Measurements from ENCODE around the gene GLI3. TPM values are rescaled to one million over a fixed set of nuclear protein-coding genes. Genes with fewer than 3 reads are reported as not detected.

GLI3 gene
- total and polyA plus RNA-seq, 9 donors: 7.6 to 25.2 (median 15.6) TPM

DNA sequence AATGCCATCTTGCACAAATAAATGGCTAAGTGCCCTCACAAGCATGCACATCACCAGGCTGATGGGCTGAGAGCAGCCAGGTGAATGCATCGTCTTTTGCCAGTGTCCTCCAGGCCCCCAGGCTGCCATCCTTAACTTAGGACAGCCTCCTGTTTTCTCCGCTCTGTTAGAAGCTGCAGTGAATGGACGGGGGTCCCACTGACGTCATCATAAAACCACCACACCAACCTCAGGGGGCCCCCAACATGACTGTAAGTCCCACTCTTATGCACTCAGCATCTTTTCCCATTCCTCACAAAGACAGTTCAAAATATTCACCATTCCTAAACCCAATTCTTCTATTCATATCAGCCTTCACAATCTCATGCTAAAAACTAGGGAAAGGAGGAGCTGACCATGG lies 34.4 kb downstream of the GLI3 start:
- no peaks in the 10 kb centered on the region for H3K27me3 ChIP-seq (ENCODE audit: control insufficient read depth, insufficient read depth, low read length)
- DNase-seq: no peak
- peaks cover 8% of the 10 kb centered on the region for H3K9me3 ChIP-seq (replicated peaks; ENCODE audit: control insufficient read depth, low read depth, low read length)
- 88% methylated on average over 3 of the region's 4 CpGs for WGBS (ENCODE audit: insufficient coverage)
- H3K4me3 ChIP-seq (ENCODE audit: low read length): no peak overlapping the region
- H3K27ac ChIP-seq (ENCODE audit: low read length): no peak overlapping the region
- no peaks in the 10 kb centered on the region for H3K4me1 ChIP-seq (ENCODE audit: control insufficient read depth, insufficient read depth, low read length)
- H3K36me3 ChIP-seq (ENCODE audit: control insufficient read depth, insufficient read depth, low read length): peaks cover 9% of the 10 kb centered on the region

GRCh38 chr7:42198974-42199668 lies 37.9 kb downstream of the GLI3 start:
- peaks cover 4% of the 10 kb centered on the region for H3K4me1 ChIP-seq (ENCODE audit: control insufficient read depth, insufficient read depth, low read length)
- no peak for DNase-seq

GRCh38 chr7:42198296-42198695 lies 38.7 kb downstream of the GLI3 start:
- H3K36me3 ChIP-seq (ENCODE audit: control insufficient read depth, insufficient read depth, low read length): peaks cover 9% of the 10 kb centered on the region
- no peak overlapping the region for H3K4me3 ChIP-seq (ENCODE audit: low read length)
- H3K9me3 ChIP-seq (replicated peaks; ENCODE audit: control insufficient read depth, low read depth, low read length): no peaks in the 10 kb centered on the region
- no peak for DNase-seq
- 93% methylated on average over 4 of the region's 6 CpGs for WGBS (ENCODE audit: insufficient coverage)
- H3K27ac ChIP-seq (ENCODE audit: low read length): no peak overlapping the region
- peaks cover 6% of the 10 kb centered on the region for H3K4me1 ChIP-seq (ENCODE audit: control insufficient read depth, insufficient read depth, low read length)
- no peaks in the 10 kb centered on the region for H3K27me3 ChIP-seq (ENCODE audit: control insufficient read depth, insufficient read depth, low read length)

More at GRCh38 chr7:42198974-42199668, 37.9 kb downstream of the GLI3 start:
- Histone ChIP-seq H3K36me3 (ENCODE audit: control insufficient read depth, insufficient read depth, low read length) (peaks cover 9% of the 10 kb centered on the region), H3K27ac (ENCODE audit: low read length) (no peak overlapping the region), H3K4me3 (ENCODE audit: low read length) (no peak overlapping the region), H3K9me3 (replicated peaks; ENCODE audit: control insufficient read depth, low read depth, low read length) (peaks cover 2% of the 10 kb centered on the region), H3K27me3 (ENCODE audit: control insufficient read depth, insufficient read depth, low read length) (no peaks in the 10 kb centered on the region)
- WGBS (ENCODE audit: insufficient coverage): 100% methylated on average over 1 of the region's 8 CpGs

DNA sequence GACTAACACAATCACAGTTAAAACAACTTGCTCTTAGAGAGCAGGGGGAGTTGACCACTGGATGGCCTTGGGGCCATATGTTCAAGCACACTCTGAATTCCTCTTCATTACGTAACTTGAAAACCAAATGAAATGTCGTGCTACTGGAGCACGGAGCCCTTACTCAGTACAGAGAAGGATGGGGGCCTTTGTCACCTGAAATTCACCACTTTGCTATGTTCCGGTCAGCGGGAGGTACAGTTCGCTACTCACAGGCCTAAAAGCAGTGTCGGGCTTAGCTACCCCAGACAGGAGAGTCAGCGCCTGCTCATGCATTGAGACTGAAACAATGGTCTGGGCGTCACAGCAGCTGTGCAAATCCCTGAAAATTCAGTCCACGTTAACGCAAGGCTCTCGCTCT lies 39.6 kb downstream of the GLI3 start:
- no peak overlapping the region for H3K4me3 ChIP-seq (ENCODE audit: low read length)
- H3K27me3 ChIP-seq (ENCODE audit: control insufficient read depth, insufficient read depth, low read length): no peaks in the 10 kb centered on the region
- DNase-seq: no peak
- H3K36me3 ChIP-seq (ENCODE audit: control insufficient read depth, insufficient read depth, low read length): peaks cover 9% of the 10 kb centered on the region
- peaks cover 12% of the 10 kb centered on the region for H3K4me1 ChIP-seq (ENCODE audit: control insufficient read depth, insufficient read depth, low read length)
- H3K27ac ChIP-seq (ENCODE audit: low read length): no peak overlapping the region
- WGBS (ENCODE audit: insufficient coverage): 87% methylated on average over 11 of the region's 12 CpGs
- no peaks in the 10 kb centered on the region for H3K9me3 ChIP-seq (replicated peaks; ENCODE audit: control insufficient read depth, low read depth, low read length)

DNA sequence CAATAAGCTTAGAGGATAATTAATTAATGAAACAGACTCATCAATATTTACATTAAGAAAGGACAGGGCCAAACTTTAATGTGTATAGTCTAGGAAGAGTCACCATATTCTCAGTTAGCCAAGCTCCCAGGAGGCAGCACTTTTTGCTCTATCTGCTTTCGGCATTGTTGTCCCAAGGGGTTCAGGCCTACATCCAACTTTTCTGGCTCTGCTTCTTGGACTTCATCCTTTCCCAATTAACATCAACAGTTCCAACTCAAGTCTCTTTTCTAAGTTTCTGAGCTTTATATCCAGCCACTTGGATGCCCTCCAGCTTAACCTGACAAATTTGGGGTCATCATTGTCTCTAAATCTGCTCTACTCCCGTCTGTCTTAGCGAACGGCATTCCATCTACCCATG lies 42.8 kb downstream of the GLI3 start:
- Histone ChIP-seq H3K4me1 (ENCODE audit: control insufficient read depth, insufficient read depth, low read length) (peaks cover 12% of the 10 kb centered on the region), H3K9me3 (replicated peaks; ENCODE audit: control insufficient read depth, low read depth, low read length) (no peaks in the 10 kb centered on the region), H3K36me3 (ENCODE audit: control insufficient read depth, insufficient read depth, low read length) (peaks cover 9% of the 10 kb centered on the region), H3K27ac (ENCODE audit: low read length) (peak overlapping the region; percentile 53), H3K27me3 (ENCODE audit: control insufficient read depth, insufficient read depth, low read length) (no peaks in the 10 kb centered on the region), H3K4me3 (ENCODE audit: low read length) (no peak overlapping the region)
- peak; percentile 74 for DNase-seq
- 29% methylated on average over 4 of the region's 4 CpGs for WGBS (ENCODE audit: insufficient coverage)

GRCh38 chr7:42193471-42194129 lies 43.4 kb downstream of the GLI3 start:
- Histone ChIP-seq H3K4me1 (ENCODE audit: control insufficient read depth, insufficient read depth, low read length) (peaks cover 12% of the 10 kb centered on the region), H3K9me3 (replicated peaks; ENCODE audit: control insufficient read depth, low read depth, low read length) (no peaks in the 10 kb centered on the region), H3K27ac (ENCODE audit: low read length) (peak overlapping the region; percentile 53), H3K36me3 (ENCODE audit: control insufficient read depth, insufficient read depth, low read length) (peaks cover 9% of the 10 kb centered on the region), H3K4me3 (ENCODE audit: low read length) (no peak overlapping the region), H3K27me3 (ENCODE audit: control insufficient read depth, insufficient read depth, low read length) (no peaks in the 10 kb centered on the region)
- 60% methylated on average over 1 of the region's 8 CpGs for WGBS (ENCODE audit: insufficient coverage)
- DNase-seq: peak; percentile 61

- peak; percentile 21 for DNase-seq
- Histone ChIP-seq H3K27me3 (ENCODE audit: control insufficient read depth, insufficient read depth, low read length) (no peaks in the 10 kb centered on the region), H3K27ac (ENCODE audit: low read length) (peak overlapping the region; percentile 30), H3K9me3 (replicated peaks; ENCODE audit: control insufficient read depth, low read depth, low read length) (no peaks in the 10 kb centered on the region), H3K4me3 (ENCODE audit: low read length) (no peak overlapping the region), H3K36me3 (ENCODE audit: control insufficient read depth, insufficient read depth, low read length) (peaks cover 5% of the 10 kb centered on the region), H3K4me1 (ENCODE audit: control insufficient read depth, insufficient read depth, low read length) (peaks cover 12% of the 10 kb centered on the region)
- no CpG with 5 or more reads among the region's 7 CpGs for WGBS (ENCODE audit: insufficient coverage)
These were observed 44.1 kb downstream of the GLI3 start for GRCh38 chr7:42192851-42193461.

DNA sequence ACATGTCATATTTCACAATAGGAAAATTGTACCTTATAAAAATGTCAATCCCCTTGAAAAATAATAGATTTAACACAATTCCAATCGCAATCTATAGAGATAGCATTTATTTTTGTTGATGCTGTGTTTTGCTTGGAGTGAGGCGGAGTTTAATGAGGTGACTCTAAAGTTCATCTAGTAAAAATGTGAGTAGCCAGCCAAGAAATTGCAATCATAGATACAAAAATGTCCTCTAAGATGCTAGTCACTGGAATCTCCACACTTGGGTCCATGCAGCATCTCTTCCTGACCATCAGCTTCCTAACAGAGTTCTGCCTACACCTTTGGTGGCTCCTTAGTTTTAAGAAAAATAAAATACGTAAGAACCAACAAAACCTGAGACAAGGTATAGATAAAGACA lies 44.9 kb downstream of the GLI3 start:
- Histone ChIP-seq H3K4me3 (ENCODE audit: low read length) (no peak overlapping the region), H3K36me3 (ENCODE audit: control insufficient read depth, insufficient read depth, low read length) (no peaks in the 10 kb centered on the region), H3K4me1 (ENCODE audit: control insufficient read depth, insufficient read depth, low read length) (peaks cover 12% of the 10 kb centered on the region), H3K27me3 (ENCODE audit: control insufficient read depth, insufficient read depth, low read length) (no peaks in the 10 kb centered on the region), H3K27ac (ENCODE audit: low read length) (no peak overlapping the region), H3K9me3 (replicated peaks; ENCODE audit: control insufficient read depth, low read depth, low read length) (no peaks in the 10 kb centered on the region)
- no CpG with 5 or more reads among the region's 3 CpGs for WGBS (ENCODE audit: insufficient coverage)
- peak; percentile 33 for DNase-seq

DNA sequence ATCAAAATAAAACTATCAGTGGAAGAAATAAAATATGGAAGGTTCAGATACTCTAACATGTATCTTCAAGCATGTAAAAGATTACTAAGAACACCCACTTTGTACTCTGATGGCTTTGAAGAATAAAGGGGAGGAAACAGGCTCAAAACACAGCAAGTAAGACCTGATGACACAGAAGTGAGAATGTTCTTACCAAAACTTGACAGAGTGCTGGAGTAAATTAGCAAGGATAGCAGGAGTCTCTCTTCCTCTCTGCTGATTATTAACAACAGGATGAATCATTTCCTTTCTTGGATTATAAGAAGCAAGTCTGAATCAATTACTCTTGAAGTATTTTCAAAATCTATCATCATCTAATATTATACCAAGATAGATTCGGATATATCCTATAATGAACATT lies 47.5 kb downstream of the GLI3 start:
- H3K4me1 ChIP-seq (ENCODE audit: control insufficient read depth, insufficient read depth, low read length): peaks cover 18% of the 10 kb centered on the region
- no peak for DNase-seq
- H3K27ac ChIP-seq (ENCODE audit: low read length): no peak overlapping the region
- H3K4me3 ChIP-seq (ENCODE audit: low read length): no peak overlapping the region
- no peaks in the 10 kb centered on the region for H3K27me3 ChIP-seq (ENCODE audit: control insufficient read depth, insufficient read depth, low read length)
- no peaks in the 10 kb centered on the region for H3K9me3 ChIP-seq (replicated peaks; ENCODE audit: control insufficient read depth, low read depth, low read length)
- WGBS (ENCODE audit: insufficient coverage): no CpG with 5 or more reads among the region's 1 CpG
- peaks cover 2% of the 10 kb centered on the region for H3K36me3 ChIP-seq (ENCODE audit: control insufficient read depth, insufficient read depth, low read length)

DNA sequence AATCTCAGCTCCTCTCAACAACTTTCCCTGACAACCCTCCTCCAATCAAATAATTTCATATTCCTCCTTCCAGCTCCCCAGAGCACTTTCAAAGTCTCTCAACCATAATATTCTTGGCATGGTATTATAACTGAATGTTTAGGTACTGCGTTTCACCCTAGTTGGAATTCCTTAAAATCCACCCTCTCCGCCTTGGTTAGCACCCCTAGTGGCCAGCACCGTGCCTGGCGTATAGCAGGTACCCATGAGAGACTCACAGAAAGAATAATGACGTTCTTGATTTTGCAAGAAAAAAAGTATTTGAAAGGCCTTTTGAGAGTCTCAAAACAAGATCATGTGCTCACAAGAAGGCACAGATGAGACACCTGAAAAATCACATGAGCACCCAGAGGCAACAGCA lies 50.9 kb downstream of the GLI3 start:
- no peak for DNase-seq
- Histone ChIP-seq H3K9me3 (replicated peaks; ENCODE audit: control insufficient read depth, low read depth, low read length) (no peaks in the 10 kb centered on the region), H3K36me3 (ENCODE audit: control insufficient read depth, insufficient read depth, low read length) (peaks cover 2% of the 10 kb centered on the region), H3K27me3 (ENCODE audit: control insufficient read depth, insufficient read depth, low read length) (no peaks in the 10 kb centered on the region), H3K4me1 (ENCODE audit: control insufficient read depth, insufficient read depth, low read length) (peaks cover 6% of the 10 kb centered on the region), H3K4me3 (ENCODE audit: low read length) (no peak overlapping the region), H3K27ac (ENCODE audit: low read length) (no peak overlapping the region)
- 45% methylated on average over 3 of the region's 5 CpGs for WGBS (ENCODE audit: insufficient coverage)
